Activated T-helper 1 cell treated with anti-CD3 and anti-CD28 coated beads, Interleukin-12 subunit alpha, Interleukin-12 subunit beta, Interleukin-2, Interleukin-4 antibody, amounts not matched to agents 30 ng/mL and 10 ng/mL and 1 ng/mL, durations not matched to agents 14 hours and 24 hours and 36 hours (primary cell): ENCODE measurements around the gene SLC39A11. TPM values are rescaled to one million over a fixed set of nuclear protein-coding genes. Genes with fewer than 3 reads are reported as not detected.
A peak's percentile ranks its signal among the peaks of the same experiment; 100 is the strongest.

ENCODE experiments used
- DNase-seq: peaks from one replicate; pipeline ENCODE4 v3.0.0; 2021; ENCODE audit warnings: low spot score
- H3K27ac Mint-ChIP-seq: one replicate; pipeline ENCODE4 v1.8.0; 2021; ENCODE audit warnings: mild to moderate bottlenecking, mixed read lengths
- H3K27me3 Mint-ChIP-seq: one replicate; pipeline ENCODE4 v1.8.0; 2022; ENCODE audit warnings: mild to moderate bottlenecking, moderate library complexity, mixed read lengths; ENCODE audit not compliant: insufficient read depth
- H3K36me3 Mint-ChIP-seq: one replicate; pipeline ENCODE4 v1.8.0; 2021; ENCODE audit warnings: low read depth, mixed read lengths
- H3K4me1 Mint-ChIP-seq: one replicate; pipeline ENCODE4 v1.8.0; 2021; ENCODE audit warnings: low read depth, mixed read lengths
- H3K4me3 Mint-ChIP-seq: one replicate; pipeline ENCODE4 v1.8.0; 2021; ENCODE audit warnings: mild to moderate bottlenecking, moderate library complexity, mixed read lengths
- H3K9me3 Mint-ChIP-seq: one replicate; pipeline ENCODE4 v1.8.0; 2021; ENCODE audit warnings: mixed read lengths
- intact Hi-C: fragments of 100-400 bp; cut with micrococcal nuclease; formaldehyde crosslinking; loops from one replicate; pipeline ENCODE4 v1.15.1; 2024
- total RNA-seq: library from RNA; stranded (reverse); gene quantifications from 2 replicates; pipeline ENCODE4 v1.2.3, GENCODE V29; 2022

Gene SLC39A11
- total RNA-seq, 1 donor from 2014 or later, result 20.9 TPM

- no peak overlapping the region for H3K4me3 Mint-ChIP-seq
- peaks cover 10% of the 10 kb centered on the region for H3K4me1 Mint-ChIP-seq
- intact Hi-C loops, result no loop called here
- no peak overlapping the region for H3K27ac Mint-ChIP-seq
- H3K36me3 Mint-ChIP-seq, result no peaks in the 10 kb centered on the region
- peaks cover 46% of the 10 kb centered on the region for H3K27me3 Mint-ChIP-seq
- DNase-seq, result no peak
- peaks cover 18% of the 10 kb centered on the region for H3K9me3 Mint-ChIP-seq
These were observed 469.6 kb downstream of the SLC39A11 start for GRCh38 chr17:72622661-72623433.

- Mint-ChIP-seq H3K4me1 (peaks cover 12% of the 10 kb centered on the region), H3K4me3 (no peak overlapping the region), H3K27me3 (peaks cover 38% of the 10 kb centered on the region), H3K36me3 (no peaks in the 10 kb centered on the region), H3K27ac (no peak overlapping the region), H3K9me3 (peaks cover 5% of the 10 kb centered on the region)
- intact Hi-C loops, result no loop called here
- DNase-seq, result no peak
These were observed 472.4 kb downstream of the SLC39A11 start for GRCh38 chr17:72619976-72620650.

- no peaks in the 10 kb centered on the region for H3K36me3 Mint-ChIP-seq
- intact Hi-C loops, result no loop called here
- peaks cover 4% of the 10 kb centered on the region for H3K9me3 Mint-ChIP-seq
- peak; percentile 11 for DNase-seq
- peaks cover 12% of the 10 kb centered on the region for H3K4me1 Mint-ChIP-seq
- H3K27ac Mint-ChIP-seq, result no peak overlapping the region
- H3K4me3 Mint-ChIP-seq, result peak overlapping the region; percentile 64
- H3K27me3 Mint-ChIP-seq, result peaks cover 46% of the 10 kb centered on the region
These were observed 474.4 kb downstream of the SLC39A11 start for GRCh38 chr17:72618001-72618509.

GRCh38 chr17:72617557-72617956 lies 474.9 kb downstream of the SLC39A11 start:
- peaks cover 44% of the 10 kb centered on the region for H3K27me3 Mint-ChIP-seq
- peaks cover 4% of the 10 kb centered on the region for H3K9me3 Mint-ChIP-seq
- no peaks in the 10 kb centered on the region for H3K36me3 Mint-ChIP-seq
- no peak overlapping the region for H3K4me3 Mint-ChIP-seq
- H3K27ac Mint-ChIP-seq, result no peak overlapping the region
- H3K4me1 Mint-ChIP-seq, result peaks cover 12% of the 10 kb centered on the region
- DNase-seq, result no peak
- intact Hi-C loops, result no loop called here

- no peak for DNase-seq
- Mint-ChIP-seq H3K27me3 (peaks cover 45% of the 10 kb centered on the region), H3K9me3 (peaks cover 4% of the 10 kb centered on the region), H3K27ac (no peak overlapping the region), H3K36me3 (no peaks in the 10 kb centered on the region), H3K4me3 (no peak overlapping the region), H3K4me1 (peaks cover 12% of the 10 kb centered on the region)
- intact Hi-C loops, result no loop called here
These were observed 476.0 kb downstream of the SLC39A11 start for GRCh38 chr17:72616447-72616846.

- intact Hi-C loops, result no loop called here
- H3K36me3 Mint-ChIP-seq, result no peaks in the 10 kb centered on the region
- peaks cover 12% of the 10 kb centered on the region for H3K4me1 Mint-ChIP-seq
- peaks cover 4% of the 10 kb centered on the region for H3K9me3 Mint-ChIP-seq
- H3K4me3 Mint-ChIP-seq, result no peak overlapping the region
- H3K27ac Mint-ChIP-seq, result no peak overlapping the region
- H3K27me3 Mint-ChIP-seq, result peaks cover 49% of the 10 kb centered on the region
- DNase-seq, result no peak
These were observed 476.9 kb downstream of the SLC39A11 start for GRCh38 chr17:72615627-72615991.

GRCh38 chr17:72614871-72615626 lies 477.4 kb downstream of the SLC39A11 start:
- H3K9me3 Mint-ChIP-seq, result no peaks in the 10 kb centered on the region
- no peak overlapping the region for H3K27ac Mint-ChIP-seq
- H3K4me1 Mint-ChIP-seq, result peaks cover 12% of the 10 kb centered on the region
- intact Hi-C loops, result no loop called here
- H3K4me3 Mint-ChIP-seq, result no peak overlapping the region
- H3K36me3 Mint-ChIP-seq, result no peaks in the 10 kb centered on the region
- no peak for DNase-seq
- H3K27me3 Mint-ChIP-seq, result peaks cover 53% of the 10 kb centered on the region

- H3K9me3 Mint-ChIP-seq, result no peaks in the 10 kb centered on the region
- H3K4me1 Mint-ChIP-seq, result peaks cover 12% of the 10 kb centered on the region
- intact Hi-C loops, result no loop called here
- no peaks in the 10 kb centered on the region for H3K36me3 Mint-ChIP-seq
- no peak overlapping the region for H3K4me3 Mint-ChIP-seq
- H3K27me3 Mint-ChIP-seq, result peaks cover 51% of the 10 kb centered on the region
- H3K27ac Mint-ChIP-seq, result no peak overlapping the region
- DNase-seq, result no peak
These were observed 478.0 kb downstream of the SLC39A11 start for GRCh38 chr17:72614476-72614870.

- no peaks in the 10 kb centered on the region for H3K9me3 Mint-ChIP-seq
- no peaks in the 10 kb centered on the region for H3K36me3 Mint-ChIP-seq
- intact Hi-C loops, result no loop called here
- no peak overlapping the region for H3K27ac Mint-ChIP-seq
- DNase-seq, result no peak
- peaks cover 12% of the 10 kb centered on the region for H3K4me1 Mint-ChIP-seq
- H3K27me3 Mint-ChIP-seq, result peaks cover 47% of the 10 kb centered on the region
- H3K4me3 Mint-ChIP-seq, result no peak overlapping the region
These were observed 478.6 kb downstream of the SLC39A11 start for GRCh38 chr17:72613806-72614292.

GRCh38 chr17:72613396-72613795 lies 479.1 kb downstream of the SLC39A11 start:
- Mint-ChIP-seq H3K9me3 (peaks cover 1% of the 10 kb centered on the region), H3K27me3 (peaks cover 42% of the 10 kb centered on the region), H3K4me1 (peaks cover 8% of the 10 kb centered on the region), H3K36me3 (no peaks in the 10 kb centered on the region), H3K27ac (no peak overlapping the region), H3K4me3 (no peak overlapping the region)
- no peak for DNase-seq
- intact Hi-C loops, result no loop called here

- Mint-ChIP-seq H3K36me3 (no peaks in the 10 kb centered on the region), H3K27ac (no peak overlapping the region), H3K27me3 (peaks cover 34% of the 10 kb centered on the region), H3K4me1 (no peaks in the 10 kb centered on the region), H3K4me3 (no peak overlapping the region), H3K9me3 (peaks cover 18% of the 10 kb centered on the region)
- no peak for DNase-seq
- intact Hi-C loops, result no loop called here
These were observed 481.3 kb downstream of the SLC39A11 start for GRCh38 chr17:72611172-72611571.

- no peak for DNase-seq
- no peak overlapping the region for H3K27ac Mint-ChIP-seq
- no peaks in the 10 kb centered on the region for H3K36me3 Mint-ChIP-seq
- no peaks in the 10 kb centered on the region for H3K4me1 Mint-ChIP-seq
- H3K4me3 Mint-ChIP-seq, result no peak overlapping the region
- intact Hi-C loops, result no loop called here
- peaks cover 28% of the 10 kb centered on the region for H3K27me3 Mint-ChIP-seq
- H3K9me3 Mint-ChIP-seq, result peaks cover 18% of the 10 kb centered on the region
These were observed 483.0 kb downstream of the SLC39A11 start for GRCh38 chr17:72609501-72609900.

GRCh38 chr17:72608436-72608835 lies 484.1 kb downstream of the SLC39A11 start:
- H3K36me3 Mint-ChIP-seq, result no peaks in the 10 kb centered on the region
- no peak overlapping the region for H3K27ac Mint-ChIP-seq
- no peaks in the 10 kb centered on the region for H3K4me1 Mint-ChIP-seq
- H3K4me3 Mint-ChIP-seq, result no peak overlapping the region
- intact Hi-C loops, result no loop called here
- peaks cover 20% of the 10 kb centered on the region for H3K27me3 Mint-ChIP-seq
- no peak for DNase-seq
- peaks cover 18% of the 10 kb centered on the region for H3K9me3 Mint-ChIP-seq
